HuH-7.5 (cell line): ENCODE data around the gene CCNF.

Experiments
- DNase-seq: peaks from one replicate; pipeline ENCODE4 v3.0.0; 2011; ENCODE audit warnings: low spot score

Gene CCNF

DNA sequence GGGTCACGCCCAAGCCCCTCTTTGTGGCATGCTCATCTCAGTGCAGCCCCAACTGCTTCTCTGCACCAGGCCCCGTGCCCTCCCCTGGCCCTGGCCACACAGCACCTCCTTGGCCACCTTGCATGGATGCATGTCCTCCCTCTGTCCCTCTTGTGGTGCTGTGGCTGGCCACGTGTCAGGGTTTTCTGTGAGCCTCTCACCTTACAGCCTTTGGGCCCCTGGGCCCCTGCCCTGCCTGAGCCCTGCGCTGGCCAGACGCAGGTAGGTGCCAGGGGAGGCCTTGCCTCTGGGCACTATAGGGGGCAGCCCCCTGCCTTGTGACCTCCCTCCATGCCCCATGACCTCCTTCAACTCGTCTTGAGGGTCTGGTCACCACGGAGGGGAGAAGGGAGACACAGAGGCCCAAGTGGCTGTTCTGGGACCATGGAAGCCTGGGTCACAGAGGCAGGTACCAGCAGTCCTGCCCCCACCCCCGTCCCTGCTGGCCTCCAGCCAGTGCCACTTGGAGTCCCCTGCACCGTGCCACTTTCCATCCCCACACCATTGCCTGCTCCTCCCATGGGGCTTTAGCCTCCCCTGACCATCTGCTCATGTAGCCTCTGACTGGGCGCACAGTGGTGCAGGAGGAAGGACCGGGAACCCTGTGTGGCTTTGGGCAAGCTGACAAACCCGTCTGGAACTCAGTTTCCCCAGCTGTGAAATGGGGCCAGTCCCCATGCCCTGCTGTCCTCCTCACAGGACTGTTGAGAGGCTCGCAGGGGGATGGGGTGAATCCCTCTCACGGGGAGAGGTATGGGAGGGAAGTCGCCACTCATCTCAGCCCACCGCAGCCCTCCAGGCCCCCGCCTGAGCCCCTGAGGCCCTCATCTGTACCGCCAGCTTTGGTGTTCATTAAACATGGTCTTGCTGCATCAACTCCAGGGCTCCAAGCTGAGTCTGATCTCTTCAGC is 73.0 kb downstream of the CCNF start:
- no peak for DNase-seq

DNA sequence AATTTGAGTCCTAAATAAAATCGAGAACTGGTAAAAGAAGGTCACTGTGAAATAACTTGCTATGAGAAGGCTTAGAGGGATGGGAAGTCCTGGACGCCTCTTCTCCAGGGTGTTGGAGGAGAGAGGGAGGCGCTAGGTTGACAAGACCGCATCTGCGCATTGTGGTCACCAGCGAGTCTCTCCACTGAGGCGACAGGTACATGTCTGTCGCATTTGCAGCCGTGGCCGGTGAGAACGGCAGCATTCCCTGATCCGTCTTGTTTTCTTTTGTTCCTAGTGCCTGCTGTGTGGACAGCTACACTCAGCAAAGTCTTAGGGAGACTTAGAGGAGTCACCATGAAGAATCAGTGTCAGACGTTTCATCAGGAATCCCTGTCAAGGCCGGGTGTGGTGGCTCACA is 76.4 kb downstream of the CCNF start:
- no peak for DNase-seq

DNA sequence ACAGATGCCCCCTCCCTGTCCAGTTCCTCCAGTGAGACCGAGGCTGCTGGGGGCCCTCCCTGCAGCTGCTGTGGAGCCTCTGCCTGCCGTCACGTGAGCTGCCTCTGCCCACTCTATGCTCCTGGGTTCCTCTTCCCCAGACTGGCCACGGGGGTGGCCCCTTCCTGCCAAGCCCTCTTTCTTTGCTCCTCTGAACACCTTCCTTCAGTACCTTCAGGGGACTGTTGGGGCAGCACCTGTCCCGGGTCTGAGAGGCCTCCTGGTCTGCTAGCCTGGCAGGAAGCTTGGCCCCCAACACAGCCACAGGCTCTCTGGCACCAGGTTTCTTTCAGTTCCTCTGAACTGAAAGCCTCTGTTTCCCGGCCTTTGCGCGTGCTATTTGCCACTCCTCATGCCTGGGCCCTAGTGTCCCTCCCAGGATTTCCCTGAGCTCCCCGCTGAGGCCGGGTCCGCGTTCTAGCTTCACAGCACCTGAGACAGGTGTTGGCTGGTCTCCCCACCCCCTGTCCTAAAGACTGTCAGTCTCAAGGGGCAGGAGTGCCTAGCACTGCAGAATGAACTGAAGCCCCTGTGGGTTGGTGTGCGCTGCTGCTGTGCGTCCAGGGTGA is 77.9 kb downstream of the CCNF start:
- no peak for DNase-seq

DNA sequence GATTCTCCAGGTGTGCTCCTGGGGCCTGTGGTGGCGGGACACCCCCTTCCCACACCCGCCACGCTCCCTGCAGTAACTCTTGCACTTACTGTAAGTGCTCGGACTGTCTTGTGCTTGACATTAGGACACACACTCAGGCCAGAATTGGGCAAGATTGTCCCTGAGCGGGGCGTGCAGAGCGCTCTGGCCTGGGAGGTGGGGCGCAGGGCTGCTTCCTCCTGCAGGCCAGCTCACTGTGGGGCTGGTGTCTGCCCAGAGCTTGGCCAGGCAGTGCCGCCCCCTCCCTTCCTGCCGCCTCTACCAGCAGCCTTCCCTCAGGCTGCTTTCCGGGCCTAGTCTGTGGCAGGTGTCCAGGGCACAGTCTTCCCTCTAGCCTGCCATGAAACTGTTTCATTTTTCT is 78.4 kb downstream of the CCNF start:
- DNase-seq = no peak
